OCI-LY7 (cell line): Measurements from ENCODE around the gene MBNL3. TPM values are rescaled to one million over a fixed set of nuclear protein-coding genes. Genes with fewer than 3 reads are reported as not detected.

Experiments used
- BruUV-seq: library from RNA; stranded (reverse); fragments of 400-500 nt; replicated peaks from 2 replicates; lab custom pipeline; 2021; lab: Mats Ljungman, UMichigan
- CTCF ChIA-PET: fragments of 300-600 bp; sonication (Branson Sonifier 250); formaldehyde crosslinking; loops from one replicate; lab custom pipeline; 2022; ENCODE audit warnings: antibody characterized with exemption; ENCODE audit not compliant: unreplicated experiment; lab: Charles Lee
- POLR2A ChIA-PET: fragments of 300-600 bp; sonication (Branson Sonifier 250); formaldehyde crosslinking; loops from one replicate; lab custom pipeline; 2022; ENCODE audit warnings: antibody characterized with exemption; lab: Charles Lee
- DNase-seq: peaks from one replicate; pipeline ENCODE4 v3.0.0-alpha.2; 2015; ENCODE audit warnings: low spot score
- H2AFZ ChIP-seq: fragments of 200-600 bp; sonication (generic), shearing (Covaris generic); 2 replicates; pipeline ENCODE4 v1.6.1; 2014; ENCODE audit warnings: mild to moderate bottlenecking, antibody characterized with exemption, low read length, moderate library complexity
- H3K27ac ChIP-seq: fragments of 200-600 bp; sonication (generic); 2 replicates; pipeline ENCODE4 v1.5.1; 2014; ENCODE audit warnings: mixed run types, low read depth, mild to moderate bottlenecking, moderate library complexity, low read length, inconsistent platforms; ENCODE audit not compliant: poor library complexity, severe bottlenecking
- H3K36me3 ChIP-seq: fragments of 200-600 bp; sonication (generic); 2 replicates; pipeline ENCODE4 v1.6.1; 2014; ENCODE audit warnings: mild to moderate bottlenecking, antibody characterized with exemption, low read length, moderate library complexity, mixed read lengths; ENCODE audit not compliant: insufficient read depth
- H3K4me1 ChIP-seq: fragments of 200-600 bp; sonication (generic); 2 replicates; pipeline ENCODE4 v1.5.1; 2014; ENCODE audit warnings: mild to moderate bottlenecking, low read length; ENCODE audit not compliant: insufficient read depth, poor library complexity, severe bottlenecking
- H3K4me2 ChIP-seq: fragments of 200-600 bp; sonication (generic); 2 replicates; pipeline ENCODE4 v1.6.1; 2014; ENCODE audit warnings: mild to moderate bottlenecking, low read length
- H3K4me3 ChIP-seq: fragments of 200-600 bp; sonication (generic); 2 replicates; pipeline ENCODE4 v1.5.1; 2014; ENCODE audit warnings: mild to moderate bottlenecking, low read depth, low read length; ENCODE audit not compliant: poor library complexity, severe bottlenecking
- H3K79me2 ChIP-seq: fragments of 200-600 bp; sonication (generic); 2 replicates; pipeline ENCODE4 v1.6.1; 2016; ENCODE audit warnings: low read depth, mild to moderate bottlenecking, low read length, moderate library complexity, mixed read lengths; ENCODE audit not compliant: insufficient read depth
- H3K9me2 ChIP-seq: fragments of 200-600 bp; sonication (generic); 2 replicates; pipeline ENCODE4 v1.6.1; 2016; ENCODE audit warnings: mild to moderate bottlenecking, low read length, mixed read lengths; ENCODE audit not compliant: insufficient read depth
- H3K9me3 ChIP-seq: fragments of 200-600 bp; sonication (generic); 2 replicates; pipeline ENCODE4 v1.6.1; 2014; ENCODE audit warnings: mild to moderate bottlenecking, mixed run types, low read length, mixed read lengths
- H4K20me1 ChIP-seq: fragments of 200-600 bp; sonication (generic); 2 replicates; pipeline ENCODE4 v1.6.1; 2014; ENCODE audit warnings: mild to moderate bottlenecking, antibody characterized with exemption, low read length, moderate library complexity, mixed read lengths; ENCODE audit not compliant: insufficient read depth
- CTCF ChIP-seq: fragments of 200-600 bp; sonication (generic); conservative IDR thresholded peaks from 2 replicates; pipeline ENCODE4 v1.5.1; 2014; ENCODE audit warnings: mild to moderate bottlenecking, antibody characterized with exemption, low read length, moderate library complexity, mixed read lengths
- EZH2phosphoT487 ChIP-seq: fragments of 200-600 bp; sonication (generic); IDR thresholded peaks from 2 replicates; pipeline ENCODE4 v1.6.1; 2018; ENCODE audit warnings: low read depth, borderline replicate concordance, mild to moderate bottlenecking, mixed run types, antibody characterized with exemption, low read length, moderate library complexity, mixed read lengths
- intact Hi-C: fragments of 100-400 bp; cut with micrococcal nuclease; formaldehyde crosslinking; loops from one replicate; pipeline ENCODE4 v1.10.0; 2022; ENCODE audit not compliant: unreplicated experiment
- total RNA-seq, 2 experiments: library from RNA; depleted of rRNA in 1 of 2; stranded (reverse); fragments of >200 nt in 1 of 2; shearing (Covaris generic) in 1 of 2; gene quantifications; 2 replicates each; pipeline ENCODE4 v1.2.3, GENCODE V29; 2014 to 2022

The MBNL3 gene
- total RNA-seq, 2 experiments from 2014 or later: 39.4 to 73.9 TPM

- BruUV-seq: no TSS peak
- CTCF ChIA-PET: no interaction called here
Observed at GRCh38 chrX:132373610-132374009, 115.2 kb downstream of the MBNL3 start.

GRCh38 chrX:132369617-132370326 is 119.1 kb downstream of the MBNL3 start:
- H3K4me1 ChIP-seq: no peaks in the 10 kb centered on the region
- TF ChIP-seq EZH2phosphoT487 (no peak), CTCF (no peak)
- POLR2A ChIA-PET: no interaction called here
- H3K9me2 ChIP-seq: no peaks in the 10 kb centered on the region
- no peaks in the 10 kb centered on the region for H4K20me1 ChIP-seq
- H2AFZ ChIP-seq: no peak overlapping the region
- H3K4me2 ChIP-seq: no peak overlapping the region
- H3K79me2 ChIP-seq: no peaks in the 10 kb centered on the region
- H3K4me3 ChIP-seq: no peak overlapping the region
- CTCF ChIA-PET: no interaction called here
- BruUV-seq: no TSS peak
- intact Hi-C loops: no loop called here
- H3K9me3 ChIP-seq: no peaks in the 10 kb centered on the region
- H3K27ac ChIP-seq: no peak overlapping the region
- H3K36me3 ChIP-seq: no peaks in the 10 kb centered on the region
- DNase-seq: no peak

More at GRCh38 chrX:132373610-132374009, 115.2 kb downstream of the MBNL3 start:
- TF ChIP-seq CTCF (no peak), EZH2phosphoT487 (no peak)
- no peaks in the 10 kb centered on the region for H3K9me3 ChIP-seq
- no peaks in the 10 kb centered on the region for H3K79me2 ChIP-seq
- H2AFZ ChIP-seq: no peak overlapping the region
- no peak for DNase-seq
- no peaks in the 10 kb centered on the region for H3K9me2 ChIP-seq
- intact Hi-C loops: no loop called here
- H3K4me1 ChIP-seq: no peaks in the 10 kb centered on the region
- H3K4me2 ChIP-seq: no peak overlapping the region
- no peak overlapping the region for H3K27ac ChIP-seq
- H4K20me1 ChIP-seq: no peaks in the 10 kb centered on the region
- H3K4me3 ChIP-seq: no peak overlapping the region
- no peaks in the 10 kb centered on the region for H3K36me3 ChIP-seq
- POLR2A ChIA-PET: no interaction called here

GRCh38 chrX:132367984-132368383 is 120.9 kb downstream of the MBNL3 start:
- no peak overlapping the region for H3K27ac ChIP-seq
- intact Hi-C loops: no loop called here
- H3K9me2 ChIP-seq: no peaks in the 10 kb centered on the region
- H3K79me2 ChIP-seq: no peaks in the 10 kb centered on the region
- ChIA-PET CTCF (no interaction called here), POLR2A (no interaction called here)
- no peak overlapping the region for H3K4me2 ChIP-seq
- H4K20me1 ChIP-seq: no peaks in the 10 kb centered on the region
- H3K36me3 ChIP-seq: no peaks in the 10 kb centered on the region
- H3K4me1 ChIP-seq: no peaks in the 10 kb centered on the region
- TF ChIP-seq CTCF (no peak), EZH2phosphoT487 (no peak)
- no peak for DNase-seq
- H2AFZ ChIP-seq: no peak overlapping the region
- no TSS peak for BruUV-seq
- H3K4me3 ChIP-seq: no peak overlapping the region
- H3K9me3 ChIP-seq: no peaks in the 10 kb centered on the region
